ENCODE measurements around the gene PAPSS2. TPM values are rescaled to one million over a fixed set of nuclear protein-coding genes. Genes with fewer than 3 reads are reported as not detected.
"Not testable (repeated sequence)": the region's sequence is repeated elsewhere in the genome, so short reads cannot be mapped to it uniquely, and the experiment has no call there.

The PAPSS2 gene
- total and polyA plus RNA-seq, 7 experiments from 2014 or later = 0.05 to 1.6 (median 0.22) TPM

DNA sequence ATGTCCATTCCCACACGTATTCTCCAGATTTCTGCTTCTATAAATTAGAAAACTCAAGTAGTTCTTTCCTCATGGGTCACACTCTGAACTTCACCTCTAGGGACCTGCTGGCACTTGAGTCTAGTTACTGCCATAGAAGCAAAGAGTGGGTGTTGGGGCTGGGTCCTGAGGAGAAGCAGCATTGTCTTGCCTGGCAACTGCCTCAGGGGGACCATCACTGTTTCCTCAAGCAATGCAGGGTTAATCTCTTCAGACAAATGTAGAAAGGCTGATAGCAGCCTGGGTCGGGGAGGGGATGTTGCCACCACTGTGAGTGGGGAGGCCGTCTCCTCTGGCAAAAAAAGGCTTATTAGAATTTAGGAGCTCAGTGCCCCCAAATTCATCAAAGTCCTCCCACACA is 20.2 kb upstream of the PAPSS2 start:
- POLR2A ChIA-PET = no interaction called here

DNA sequence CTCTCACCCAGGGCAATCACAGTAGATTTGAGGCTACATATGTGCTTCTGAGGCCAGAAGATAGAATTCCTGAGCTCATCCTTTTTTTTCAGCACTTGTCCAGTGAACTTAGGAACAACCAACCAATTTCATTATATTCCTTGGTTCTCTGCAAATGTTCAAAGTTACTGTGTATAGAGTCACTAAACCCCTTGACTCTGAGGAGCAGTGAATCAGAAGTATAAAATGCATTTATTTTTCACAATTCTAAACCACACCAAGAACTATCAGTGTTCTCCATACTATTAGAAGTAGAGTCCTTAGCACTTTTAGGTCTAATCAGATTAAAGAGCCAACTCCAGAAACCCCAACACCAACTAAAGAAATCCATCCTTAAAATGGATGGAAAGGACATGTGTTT is 19.6 kb upstream of the PAPSS2 start:
- ATAC-seq (no peak), DNase-seq (no peak)
- Histone ChIP-seq H3K9me3 (ENCODE audit: control insufficient read depth in 2 of 3, low read length in 3 of 3) (no peaks in the 10 kb centered on the region), H3K4me3 (ENCODE audit: low read length) (no peak overlapping the region), H3K27ac (ENCODE audit: low read depth, low read length) (no peak overlapping the region), H3K4me1 (ENCODE audit: control insufficient read depth in 2 of 2, insufficient read depth in 2 of 2, low read length in 2 of 2) (no peaks in the 10 kb centered on the region), H3K27me3 (ENCODE audit: control insufficient read depth in 2 of 2, insufficient read depth in 2 of 2, low read length in 2 of 2) (no peaks in the 10 kb centered on the region), H3K36me3 (ENCODE audit: control insufficient read depth in 2 of 3, insufficient read depth in 3 of 3, low read length in 3 of 3) (no peaks in the 10 kb centered on the region)
- Mint-ChIP-seq H3K27me3 (peaks cover 0 to 3% (median 0%) of the 10 kb centered on the region in 5 donors), H3K9me3 (peaks cover 0 to 3% (median 0%) of the 10 kb centered on the region in 11 donors), H3K27ac (no peak overlapping the region), H3K4me3 (no peak overlapping the region), H3K4me1 (peaks cover 0 to 13% (median 0%) of the 10 kb centered on the region in 7 donors), H3K36me3 (peaks cover 0 to 9% (median 0%) of the 10 kb centered on the region in 5 donors)
- ChIA-PET CTCF (no interaction called here), POLR2A (no interaction called here)
- intact Hi-C loops (cut with micrococcal nuclease) = no loop called here

More for the DNA sequence above, 20.2 kb upstream of the PAPSS2 start:
- H3K27me3 ChIP-seq (ENCODE audit: control insufficient read depth in 2 of 2, insufficient read depth in 2 of 2, low read length in 2 of 2) = no peaks in the 10 kb centered on the region
- no peak overlapping the region for H3K27ac Mint-ChIP-seq
- no peak for ATAC-seq
- peaks cover 0 to 9% (median 0%) of the 10 kb centered on the region in 5 donors for H3K36me3 Mint-ChIP-seq
- no peak overlapping the region for H3K27ac ChIP-seq (ENCODE audit: low read depth, low read length)
- no peak for DNase-seq
- no peak overlapping the region for H3K4me3 Mint-ChIP-seq
- no peak overlapping the region for H3K4me3 ChIP-seq (ENCODE audit: low read length)
- H3K4me1 Mint-ChIP-seq = peaks cover 0 to 13% (median 0%) of the 10 kb centered on the region in 7 donors
- peaks cover 0 to 3% (median 0%) of the 10 kb centered on the region in 5 donors for H3K27me3 Mint-ChIP-seq
- intact Hi-C loops (cut with micrococcal nuclease) = no loop called here
- H3K9me3 Mint-ChIP-seq = peaks cover 0 to 6% (median 0%) of the 10 kb centered on the region in 11 donors
- H3K9me3 ChIP-seq (ENCODE audit: control insufficient read depth in 2 of 3, low read length in 3 of 3) = no peaks in the 10 kb centered on the region
- CTCF ChIA-PET = no interaction called here
- H3K36me3 ChIP-seq (ENCODE audit: control insufficient read depth in 2 of 3, insufficient read depth in 3 of 3, low read length in 3 of 3) = no peaks in the 10 kb centered on the region
- no peaks in the 10 kb centered on the region for H3K4me1 ChIP-seq (ENCODE audit: control insufficient read depth in 2 of 2, insufficient read depth in 2 of 2, low read length in 2 of 2)

DNA sequence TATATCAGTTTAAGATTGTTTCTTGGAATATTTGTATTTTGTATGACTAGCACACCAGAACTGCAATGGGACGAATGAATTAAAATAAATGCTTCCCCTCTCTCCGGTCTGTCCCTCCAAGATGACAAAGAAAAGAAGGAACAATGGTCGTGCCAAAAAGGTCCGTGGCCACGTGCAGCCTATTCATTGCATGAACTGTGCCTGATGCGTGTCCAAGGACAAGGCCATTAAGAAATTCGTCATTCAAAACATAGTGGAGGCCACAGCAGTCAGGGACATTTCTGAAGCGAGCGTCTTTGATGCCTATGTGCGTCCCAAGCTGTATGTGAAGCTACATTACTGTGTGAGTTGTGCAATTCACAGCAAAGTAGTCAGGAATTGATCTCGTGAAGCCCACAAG is 17.2 kb upstream of the PAPSS2 start:
- ChIA-PET POLR2A (no interaction called here), CTCF (no interaction called here)
- H3K27ac ChIP-seq (ENCODE audit: low read depth, low read length) = no peak overlapping the region
- Mint-ChIP-seq H3K4me1 (no peaks in the 10 kb centered on the region), H3K9me3 (peaks cover 0 to 7% (median 0%) of the 10 kb centered on the region in 11 donors), H3K27ac (no peak overlapping the region), H3K36me3 (peaks cover 0 to 7% (median 0%) of the 10 kb centered on the region in 5 donors), H3K27me3 (peaks cover 0 to 3% (median 0%) of the 10 kb centered on the region in 5 donors), H3K4me3 (no peak overlapping the region)
- no peaks in the 10 kb centered on the region for H3K9me3 ChIP-seq (ENCODE audit: control insufficient read depth in 2 of 3, low read length in 3 of 3)
- ATAC-seq (no peak), DNase-seq (no peak)
- no peaks in the 10 kb centered on the region for H3K4me1 ChIP-seq (ENCODE audit: control insufficient read depth in 2 of 2, insufficient read depth in 2 of 2, low read length in 2 of 2)
- H3K36me3 ChIP-seq (ENCODE audit: control insufficient read depth in 2 of 3, insufficient read depth in 3 of 3, low read length in 3 of 3) = no peaks in the 10 kb centered on the region
- no peaks in the 10 kb centered on the region for H3K27me3 ChIP-seq (ENCODE audit: control insufficient read depth in 2 of 2, insufficient read depth in 2 of 2, low read length in 2 of 2)
- no peak overlapping the region for H3K4me3 ChIP-seq (ENCODE audit: low read length)
- intact Hi-C loops (cut with micrococcal nuclease) = no loop called here

DNA sequence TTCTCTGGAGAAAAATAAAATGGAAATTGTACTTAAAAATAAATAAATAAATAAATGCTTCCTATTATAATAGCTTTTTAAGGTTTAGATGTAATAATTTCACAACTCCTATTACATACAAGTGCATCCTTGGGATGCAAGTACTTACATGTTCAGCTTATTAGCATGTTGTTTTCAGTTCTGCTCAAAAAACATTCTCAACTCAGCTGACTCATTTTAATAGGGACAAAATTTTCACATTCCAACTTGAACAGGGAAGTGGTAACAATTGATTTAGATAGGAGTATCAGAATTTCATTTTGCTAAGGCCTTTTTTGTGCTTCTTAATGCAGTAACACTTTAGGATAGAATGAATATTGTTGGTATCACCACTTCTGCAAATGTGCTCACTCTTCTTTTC is 16.7 kb upstream of the PAPSS2 start:
- Mint-ChIP-seq H3K4me1 (no peaks in the 10 kb centered on the region), H3K36me3 (peaks cover 0 to 7% (median 0%) of the 10 kb centered on the region in 5 donors), H3K27ac (no peak overlapping the region), H3K27me3 (peaks cover 0 to 3% (median 0%) of the 10 kb centered on the region in 5 donors), H3K9me3 (peaks cover 0 to 7% (median 0%) of the 10 kb centered on the region in 11 donors), H3K4me3 (no peak overlapping the region)
- ATAC-seq (no peak), DNase-seq (no peak)
- Histone ChIP-seq H3K27ac (ENCODE audit: low read depth, low read length) (no peak overlapping the region), H3K27me3 (ENCODE audit: control insufficient read depth in 2 of 2, insufficient read depth in 2 of 2, low read length in 2 of 2) (no peaks in the 10 kb centered on the region), H3K4me1 (ENCODE audit: control insufficient read depth in 2 of 2, insufficient read depth in 2 of 2, low read length in 2 of 2) (no peaks in the 10 kb centered on the region), H3K4me3 (ENCODE audit: low read length) (no peak overlapping the region), H3K9me3 (ENCODE audit: control insufficient read depth in 2 of 3, low read length in 3 of 3) (no peaks in the 10 kb centered on the region), H3K36me3 (ENCODE audit: control insufficient read depth in 2 of 3, insufficient read depth in 3 of 3, low read length in 3 of 3) (no peaks in the 10 kb centered on the region)
- intact Hi-C loops (cut with micrococcal nuclease) = no loop called here
- ChIA-PET CTCF (no interaction called here), POLR2A (no interaction called here)

DNA sequence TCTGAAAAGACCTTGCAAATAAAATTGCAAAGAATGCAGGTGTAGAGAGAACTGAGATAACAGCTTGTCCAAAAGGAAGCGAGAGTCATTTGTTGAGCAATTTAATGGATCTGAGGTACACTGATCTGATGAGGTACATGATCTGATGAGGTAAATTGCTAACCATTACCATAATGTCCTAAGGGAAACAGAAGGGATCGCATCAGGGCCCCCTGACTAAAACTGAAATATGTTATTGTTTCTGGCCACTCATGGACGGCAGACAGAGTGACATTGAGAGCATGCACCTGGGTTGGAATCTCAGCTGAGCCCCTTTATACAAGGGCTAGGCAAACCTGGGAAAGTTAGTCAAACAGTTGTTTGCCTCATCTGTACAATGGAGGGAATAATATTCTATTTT is 15.8 kb upstream of the PAPSS2 start:
- intact Hi-C loops (cut with micrococcal nuclease) = no loop called here
- peaks cover 0 to 7% (median 0%) of the 10 kb centered on the region in 5 donors for H3K36me3 Mint-ChIP-seq
- ChIA-PET POLR2A (no interaction called here), CTCF (no interaction called here)
- H3K9me3 ChIP-seq (ENCODE audit: control insufficient read depth in 2 of 3, low read length in 3 of 3) = no peaks in the 10 kb centered on the region
- peaks cover 0 to 7% (median 0%) of the 10 kb centered on the region in 11 donors for H3K9me3 Mint-ChIP-seq
- peaks cover 0 to 8% (median 0%) of the 10 kb centered on the region in 5 donors for H3K27me3 Mint-ChIP-seq
- no peak overlapping the region for H3K27ac Mint-ChIP-seq
- DNase-seq (no peak), ATAC-seq (no peak)
- H3K4me3 ChIP-seq (ENCODE audit: low read length) = no peak overlapping the region
- H3K4me1 ChIP-seq (ENCODE audit: control insufficient read depth in 2 of 2, insufficient read depth in 2 of 2, low read length in 2 of 2) = no peaks in the 10 kb centered on the region
- H3K4me3 Mint-ChIP-seq = no peak overlapping the region
- no peaks in the 10 kb centered on the region for H3K36me3 ChIP-seq (ENCODE audit: control insufficient read depth in 2 of 3, insufficient read depth in 3 of 3, low read length in 3 of 3)
- H3K27me3 ChIP-seq (ENCODE audit: control insufficient read depth in 2 of 2, insufficient read depth in 2 of 2, low read length in 2 of 2) = no peaks in the 10 kb centered on the region
- no peak overlapping the region for H3K27ac ChIP-seq (ENCODE audit: low read depth, low read length)
- no peaks in the 10 kb centered on the region for H3K4me1 Mint-ChIP-seq

DNA sequence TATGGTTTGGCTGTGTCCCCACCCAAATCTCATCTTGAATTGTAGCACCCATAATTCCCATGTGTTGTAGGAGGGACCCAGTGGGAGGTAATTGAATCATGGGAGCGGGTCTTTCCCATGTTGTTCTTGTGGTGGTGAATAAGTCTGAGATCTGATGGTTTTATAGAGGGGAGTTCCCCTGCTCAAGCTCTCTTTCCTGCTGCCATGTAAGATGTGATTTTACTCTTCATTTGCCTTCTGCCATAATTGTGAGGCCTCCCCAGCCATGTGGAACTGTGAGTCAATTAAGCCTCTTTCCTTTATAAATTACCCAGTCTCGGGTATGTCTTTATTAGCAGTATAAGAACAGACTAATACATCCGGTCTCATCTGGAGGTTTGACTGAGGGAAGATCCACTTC is 15.2 kb upstream of the PAPSS2 start:
- ATAC-seq; H3K27me3 Mint-ChIP-seq; H3K9me3 ChIP-seq (ENCODE audit: control insufficient read depth in 2 of 3, low read length in 3 of 3); POLR2A ChIA-PET; H3K9me3 Mint-ChIP-seq; H3K27ac ChIP-seq (ENCODE audit: low read depth, low read length); intact Hi-C loops (cut with micrococcal nuclease); H3K4me1 Mint-ChIP-seq; CTCF ChIA-PET; H3K4me3 ChIP-seq (ENCODE audit: low read length); H3K4me3 Mint-ChIP-seq; H3K27ac Mint-ChIP-seq; H3K36me3 Mint-ChIP-seq; H3K27me3 ChIP-seq (ENCODE audit: control insufficient read depth in 2 of 2, insufficient read depth in 2 of 2, low read length in 2 of 2); H3K36me3 ChIP-seq (ENCODE audit: control insufficient read depth in 2 of 3, insufficient read depth in 3 of 3, low read length in 3 of 3); DNase-seq; H3K4me1 ChIP-seq (ENCODE audit: control insufficient read depth in 2 of 2, insufficient read depth in 2 of 2, low read length in 2 of 2): not testable (repeated sequence)

DNA sequence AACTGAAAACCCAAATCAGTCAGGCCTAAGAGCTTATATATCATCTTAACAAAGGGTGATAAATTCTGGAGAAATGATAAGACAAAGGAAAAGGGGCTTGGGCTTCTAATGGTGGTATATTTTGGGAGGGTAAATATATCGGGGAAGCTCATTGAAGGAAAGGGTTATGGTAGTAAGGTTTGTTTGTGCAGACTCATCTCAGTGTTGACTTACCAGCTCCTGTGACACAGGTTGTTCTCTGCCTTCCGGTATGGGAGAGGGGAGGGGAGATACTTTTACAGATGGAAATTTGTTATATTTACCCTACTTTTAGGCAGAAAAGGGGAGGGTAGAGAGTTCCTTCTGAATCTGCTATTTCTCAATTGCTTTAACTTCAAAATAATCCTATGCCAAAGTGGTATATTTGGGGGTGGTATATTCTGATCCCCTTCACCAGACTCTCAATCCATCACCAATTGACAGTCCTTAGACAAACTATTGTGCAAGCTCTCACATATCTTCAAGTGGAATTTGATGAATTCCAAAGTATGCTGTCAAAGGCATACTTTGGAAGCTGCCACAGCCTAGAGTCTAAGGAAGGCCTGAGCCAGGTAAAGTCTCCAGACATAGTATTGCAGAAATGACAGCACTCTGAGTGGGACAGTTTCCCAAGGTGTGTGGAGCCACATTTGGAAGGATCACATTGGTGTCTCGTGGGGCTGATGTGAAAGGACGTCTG is 13.3 kb upstream of the PAPSS2 start:
- CTCF ChIA-PET = no interaction called here
- Histone ChIP-seq H3K4me1 (ENCODE audit: control insufficient read depth in 2 of 2, insufficient read depth in 2 of 2, low read length in 2 of 2) (no peaks in the 10 kb centered on the region), H3K9me3 (ENCODE audit: control insufficient read depth in 2 of 3, low read length in 3 of 3) (no peaks in the 10 kb centered on the region), H3K4me3 (ENCODE audit: low read length) (no peak overlapping the region), H3K36me3 (ENCODE audit: control insufficient read depth in 2 of 3, insufficient read depth in 3 of 3, low read length in 3 of 3) (no peaks in the 10 kb centered on the region), H3K27me3 (ENCODE audit: control insufficient read depth in 2 of 2, insufficient read depth in 2 of 2, low read length in 2 of 2) (peaks cover 0 to 2% of the 10 kb centered on the region in 2 donors), H3K27ac (ENCODE audit: low read depth, low read length) (no peak overlapping the region)
- no peak for ATAC-seq
- Mint-ChIP-seq H3K36me3 (peaks cover 0 to 7% (median 0%) of the 10 kb centered on the region in 5 donors), H3K27ac (no peak overlapping the region), H3K27me3 (peaks cover under 1 to 16% (median 2%) of the 10 kb centered on the region in 5 donors), H3K4me3 (no peak overlapping the region), H3K4me1 (no peaks in the 10 kb centered on the region), H3K9me3 (peaks cover 0 to 7% (median 0%) of the 10 kb centered on the region in 11 donors)
- intact Hi-C loops (cut with micrococcal nuclease) = no loop called here
- POLR2A ChIA-PET = no interaction called here
- DNase-seq = no peak

Data from naive thymus-derived CD4-positive, alpha-beta T cell (primary cell).